Measurements from ENCODE around the gene CXCL6.

CXCL6 gene

DNA sequence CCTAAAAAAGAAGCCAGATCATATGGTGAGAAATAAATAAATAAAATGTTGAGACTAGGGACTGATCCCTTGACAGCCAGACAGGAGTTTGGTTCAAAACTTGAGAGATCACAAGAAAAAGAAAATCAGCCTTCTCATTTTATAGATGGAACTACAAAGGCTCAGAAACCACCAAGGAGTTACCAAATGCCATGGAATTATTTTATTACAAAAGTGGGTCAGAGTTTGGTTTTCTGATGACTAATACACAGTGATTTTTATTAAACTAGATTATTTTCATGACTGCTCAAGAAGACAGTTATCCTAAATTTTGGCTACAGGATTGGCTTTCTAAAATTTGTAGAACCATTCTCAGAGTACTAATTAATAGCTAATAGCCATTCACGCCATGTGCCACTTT lies 38.9 kb downstream of the CXCL6 start:
- DNase-seq (ENCODE audit: low read depth): no peak
- TF ChIP-seq, protein P1, sequence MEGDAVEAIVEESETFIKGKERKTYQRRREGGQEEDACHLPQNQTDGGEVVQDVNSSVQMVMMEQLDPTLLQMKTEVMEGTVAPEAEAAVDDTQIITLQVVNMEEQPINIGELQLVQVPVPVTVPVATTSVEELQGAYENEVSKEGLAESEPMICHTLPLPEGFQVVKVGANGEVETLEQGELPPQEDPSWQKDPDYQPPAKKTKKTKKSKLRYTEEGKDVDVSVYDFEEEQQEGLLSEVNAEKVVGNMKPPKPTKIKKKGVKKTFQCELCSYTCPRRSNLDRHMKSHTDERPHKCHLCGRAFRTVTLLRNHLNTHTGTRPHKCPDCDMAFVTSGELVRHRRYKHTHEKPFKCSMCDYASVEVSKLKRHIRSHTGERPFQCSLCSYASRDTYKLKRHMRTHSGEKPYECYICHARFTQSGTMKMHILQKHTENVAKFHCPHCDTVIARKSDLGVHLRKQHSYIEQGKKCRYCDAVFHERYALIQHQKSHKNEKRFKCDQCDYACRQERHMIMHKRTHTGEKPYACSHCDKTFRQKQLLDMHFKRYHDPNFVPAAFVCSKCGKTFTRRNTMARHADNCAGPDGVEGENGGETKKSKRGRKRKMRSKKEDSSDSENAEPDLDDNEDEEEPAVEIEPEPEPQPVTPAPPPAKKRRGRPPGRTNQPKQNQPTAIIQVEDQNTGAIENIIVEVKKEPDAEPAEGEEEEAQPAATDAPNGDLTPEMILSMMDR (IDR thresholded peaks at IDR 0.05; ENCODE audit: low read length, missing control alignments): no peak
- H3K4me3 ChIP-seq (replicated peaks; ENCODE audit: low read depth, low read length): no peak overlapping the region

DNA sequence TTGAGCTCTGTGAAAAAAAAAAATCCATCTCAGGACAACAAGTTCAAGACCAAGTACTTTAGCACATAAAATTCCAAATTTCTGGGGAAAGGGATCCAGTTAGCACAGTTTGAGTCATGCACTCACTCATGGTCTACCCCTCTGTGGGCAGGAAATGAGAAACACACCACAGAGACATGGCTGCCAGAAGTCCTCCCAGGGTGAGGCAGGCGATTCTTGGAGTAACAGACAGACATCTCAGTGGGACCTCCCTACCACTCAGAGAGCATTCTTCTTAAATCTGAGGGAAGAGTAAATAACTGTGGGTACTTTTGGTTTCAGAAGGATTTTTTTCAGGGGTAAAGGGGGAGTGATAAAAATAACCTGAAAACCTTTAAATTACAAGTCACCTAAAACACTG lies 46.8 kb downstream of the CXCL6 start:
- TF ChIP-seq, protein P1 (IDR thresholded peaks at IDR 0.05; ENCODE audit: low read length, missing control alignments): no peak
- peak; percentile 53 for DNase-seq (ENCODE audit: low read depth)
- H3K4me3 ChIP-seq (replicated peaks; ENCODE audit: low read depth, low read length): no peak overlapping the region

DNA sequence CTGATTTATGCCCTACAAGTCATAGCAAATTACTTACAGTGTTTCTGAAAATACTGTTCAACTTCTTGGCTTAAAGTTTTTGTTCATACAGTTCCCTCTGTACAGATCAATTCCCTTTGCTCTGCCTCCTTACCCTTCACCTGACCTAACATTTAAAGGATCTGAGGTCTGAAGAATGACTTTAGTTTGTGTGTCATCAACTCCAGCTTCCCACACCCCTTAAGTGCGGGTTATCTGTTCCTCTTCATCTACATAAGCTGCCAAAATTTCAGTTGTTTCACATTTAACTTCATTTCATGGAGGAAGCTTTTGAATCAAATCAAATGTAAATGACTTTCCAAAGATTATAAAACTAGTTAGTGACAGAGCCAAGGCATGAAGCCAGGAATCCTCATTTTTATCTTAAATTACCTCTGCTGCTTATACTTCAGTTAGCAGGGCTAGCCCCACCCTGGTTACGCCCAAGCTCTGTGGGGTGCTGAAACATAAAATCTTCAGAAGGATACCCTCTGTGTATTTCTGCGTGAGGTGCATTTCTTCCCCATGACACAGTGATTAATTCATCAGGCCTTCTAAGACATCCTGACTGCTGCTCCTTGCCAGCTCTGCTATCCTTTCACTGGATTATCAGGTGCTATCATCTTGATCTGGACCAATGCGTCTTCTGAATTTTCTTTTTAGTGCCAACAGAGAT lies 49.2 kb downstream of the CXCL6 start:
- TF ChIP-seq, protein P1 (IDR thresholded peaks at IDR 0.05; ENCODE audit: low read length, missing control alignments): no peak
- DNase-seq (ENCODE audit: low read depth): no peak
- no peak overlapping the region for H3K4me3 ChIP-seq (replicated peaks; ENCODE audit: low read depth, low read length)

Data from fibroblast of pulmonary artery (primary cell).